A673 (cell line): ENCODE results near the gene WNT11. TPM values are rescaled to one million over a fixed set of nuclear protein-coding genes. Genes with fewer than 3 reads are reported as not detected.

Experiments used
- BruUV-seq: library from RNA; stranded (reverse); fragments of 400-500 nt; replicated peaks from 2 replicates; lab custom pipeline; 2021; lab: Mats Ljungman, UMichigan
- CTCF ChIA-PET: fragments of 300-600 bp; sonication (Branson Sonifier 250); formaldehyde crosslinking; loops from one replicate; lab custom pipeline; 2022; ENCODE audit warnings: antibody characterized with exemption; lab: Charles Lee
- POLR2A ChIA-PET: fragments of 300-600 bp; sonication (Branson Sonifier 250); formaldehyde crosslinking; loops from one replicate; lab custom pipeline; 2022; ENCODE audit warnings: antibody characterized with exemption; ENCODE audit not compliant: low non-redundant PET; lab: Charles Lee
- DNase-seq: peaks from one replicate; pipeline ENCODE4 v3.0.0-alpha.2; 2015; ENCODE audit warnings: low spot score
- H3K27ac ChIP-seq: fragments of 200-600 bp; sonication (generic); 2 replicates; pipeline ENCODE4 v1.5.1; 2016; ENCODE audit warnings: mixed run types, low read depth, mild to moderate bottlenecking, mixed read lengths, antibody characterized with exemption, low read length; ENCODE audit not compliant: poor library complexity, severe bottlenecking
- H3K27me3 ChIP-seq: fragments of 200-600 bp; sonication (generic); replicated peaks from 2 replicates; pipeline ENCODE4 v1.6.1; 2017; ENCODE audit warnings: mixed run types, low read depth, mild to moderate bottlenecking, mixed read lengths, antibody characterized with exemption, low read length; ENCODE audit not compliant: insufficient read depth, poor library complexity
- H3K36me3 ChIP-seq: fragments of 200-600 bp; sonication (generic); 2 replicates; pipeline ENCODE4 v1.6.1; 2016; ENCODE audit warnings: mixed run types, mild to moderate bottlenecking, mixed read lengths, antibody characterized with exemption, low read length; ENCODE audit not compliant: insufficient read depth, poor library complexity, severe bottlenecking
- H3K4me1 ChIP-seq: fragments of 200-600 bp; sonication (generic); 2 replicates; pipeline ENCODE4 v1.6.1; 2017; ENCODE audit warnings: mixed run types, mild to moderate bottlenecking, mixed read lengths, antibody characterized with exemption, low read length; ENCODE audit not compliant: insufficient read depth, poor library complexity, severe bottlenecking
- H3K4me3 ChIP-seq: fragments of 200-600 bp; sonication (generic); 2 replicates; pipeline ENCODE4 v1.5.1; 2016; ENCODE audit warnings: low read depth, mixed run types, mild to moderate bottlenecking, mixed read lengths, low read length; ENCODE audit not compliant: poor library complexity, severe bottlenecking
- H3K9me3 ChIP-seq: fragments of 200-600 bp; sonication (generic); 2 replicates; pipeline ENCODE4 v1.6.1; 2016; ENCODE audit warnings: mixed run types, low read depth, mild to moderate bottlenecking, mixed read lengths, antibody characterized with exemption, low read length; ENCODE audit not compliant: poor library complexity, severe bottlenecking
- EZH2 ChIP-seq: fragments of 200-600 bp; sonication (generic); IDR thresholded peaks from 2 replicates; pipeline ENCODE4 v1.6.1; 2017; ENCODE audit warnings: borderline replicate concordance, low read depth, mild to moderate bottlenecking, mixed read lengths, antibody characterized with exemption, low read length; ENCODE audit not compliant: poor library complexity, severe bottlenecking
- intact Hi-C: fragments of 100-400 bp; cut with micrococcal nuclease; formaldehyde crosslinking; loops from one replicate; pipeline ENCODE4 v1.10.0; 2022; ENCODE audit not compliant: unreplicated experiment
- total RNA-seq: library from RNA; stranded (reverse); gene quantifications from 2 replicates; pipeline ENCODE4 v1.2.3, GENCODE V29; 2021
- TF ChIP-seq, protein P1 (sequence below): fragments of 300-800, 200-600 bp; sonication (generic); conservative IDR thresholded peaks from 2 replicates; pipeline ENCODE4 v1.5.1; 2017; ENCODE audit warnings: low read depth, mild to moderate bottlenecking, antibody characterized with exemption, low read length, moderate library complexity, mixed read lengths

Gene WNT11
- total RNA-seq, 1 experiment from 2014 or later = 1.2 TPM

DNA sequence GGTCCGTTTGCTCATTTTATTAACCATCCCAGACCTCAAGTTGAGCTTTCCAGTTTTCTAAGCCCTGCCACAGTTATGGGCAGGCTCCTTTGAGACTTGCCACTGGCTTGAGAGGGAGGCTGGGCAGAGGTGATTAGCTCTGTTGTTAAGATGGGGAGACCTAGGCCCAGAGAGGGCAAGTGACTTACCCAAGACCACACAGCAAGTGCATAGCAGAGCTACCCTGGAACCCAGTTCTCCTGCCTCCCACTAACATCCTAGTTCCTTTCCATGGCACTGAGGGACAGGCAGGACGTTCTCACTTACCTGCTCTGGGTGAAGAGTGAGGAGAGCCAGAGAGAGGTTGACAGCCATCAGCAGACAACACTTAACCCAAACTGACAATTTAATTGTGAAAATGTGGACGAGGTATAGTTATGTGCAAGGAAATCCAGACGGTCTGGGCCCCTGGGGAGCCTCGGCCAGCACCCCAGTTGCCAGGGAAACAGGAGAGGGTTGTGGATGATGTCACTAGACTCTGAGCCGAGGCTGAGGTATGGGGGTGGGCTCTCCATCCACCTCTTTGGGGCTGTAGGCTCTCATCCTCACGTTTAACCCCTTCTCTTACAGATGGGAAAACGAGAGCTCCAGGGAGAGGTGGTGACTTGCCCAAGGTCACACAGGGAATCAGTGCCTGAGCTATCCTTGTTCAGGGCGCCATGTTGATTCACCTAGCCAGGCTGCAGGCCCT is 12.3 kb upstream of the WNT11 start:
- Histone ChIP-seq H3K27me3 (no peaks in the 10 kb centered on the region), H3K27ac (no peak overlapping the region), H3K36me3 (no peaks in the 10 kb centered on the region), H3K9me3 (no peaks in the 10 kb centered on the region), H3K4me3 (no peak overlapping the region), H3K4me1 (no peaks in the 10 kb centered on the region)
- ChIA-PET POLR2A (no interaction called here), CTCF (interaction anchor here (1.4 kb wide), 1 partner anchor 10 kb away, joined by 4 read pairs; no protein-coding TSS in a partner anchor)
- TF ChIP-seq EZH2 = no peak
- TF ChIP-seq, protein P1, sequence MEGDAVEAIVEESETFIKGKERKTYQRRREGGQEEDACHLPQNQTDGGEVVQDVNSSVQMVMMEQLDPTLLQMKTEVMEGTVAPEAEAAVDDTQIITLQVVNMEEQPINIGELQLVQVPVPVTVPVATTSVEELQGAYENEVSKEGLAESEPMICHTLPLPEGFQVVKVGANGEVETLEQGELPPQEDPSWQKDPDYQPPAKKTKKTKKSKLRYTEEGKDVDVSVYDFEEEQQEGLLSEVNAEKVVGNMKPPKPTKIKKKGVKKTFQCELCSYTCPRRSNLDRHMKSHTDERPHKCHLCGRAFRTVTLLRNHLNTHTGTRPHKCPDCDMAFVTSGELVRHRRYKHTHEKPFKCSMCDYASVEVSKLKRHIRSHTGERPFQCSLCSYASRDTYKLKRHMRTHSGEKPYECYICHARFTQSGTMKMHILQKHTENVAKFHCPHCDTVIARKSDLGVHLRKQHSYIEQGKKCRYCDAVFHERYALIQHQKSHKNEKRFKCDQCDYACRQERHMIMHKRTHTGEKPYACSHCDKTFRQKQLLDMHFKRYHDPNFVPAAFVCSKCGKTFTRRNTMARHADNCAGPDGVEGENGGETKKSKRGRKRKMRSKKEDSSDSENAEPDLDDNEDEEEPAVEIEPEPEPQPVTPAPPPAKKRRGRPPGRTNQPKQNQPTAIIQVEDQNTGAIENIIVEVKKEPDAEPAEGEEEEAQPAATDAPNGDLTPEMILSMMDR = no peak
- DNase-seq = no peak
- intact Hi-C loops = no loop called here
- no TSS peak for BruUV-seq

DNA sequence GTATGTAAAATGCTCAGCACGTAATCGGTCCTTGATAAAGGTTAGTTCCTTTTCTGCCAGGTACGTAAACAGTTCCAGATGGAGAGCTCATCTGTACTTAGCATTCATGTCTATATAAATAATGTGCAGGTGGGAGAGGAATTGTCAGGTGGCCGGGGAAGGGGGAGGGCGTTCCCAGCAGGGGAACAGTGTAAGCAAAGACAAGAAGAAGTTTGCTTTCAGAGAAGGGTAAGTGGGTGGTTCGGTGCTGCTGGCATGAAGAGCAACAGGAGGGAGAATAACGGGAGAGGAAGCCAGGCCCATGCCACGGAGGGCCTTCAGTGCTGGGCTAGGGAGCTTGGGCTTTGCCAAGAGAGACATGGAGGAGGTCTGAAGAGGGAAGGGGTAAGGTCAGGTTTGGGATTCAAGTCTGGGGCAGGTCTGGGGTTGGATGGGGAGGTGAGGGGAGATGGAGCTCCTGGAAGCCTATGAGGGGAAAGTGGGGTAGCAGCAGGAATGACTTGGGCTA is 11.4 kb upstream of the WNT11 start:
- no TSS peak for BruUV-seq
- H3K9me3 ChIP-seq = no peaks in the 10 kb centered on the region
- POLR2A ChIA-PET = no interaction called here

DNA sequence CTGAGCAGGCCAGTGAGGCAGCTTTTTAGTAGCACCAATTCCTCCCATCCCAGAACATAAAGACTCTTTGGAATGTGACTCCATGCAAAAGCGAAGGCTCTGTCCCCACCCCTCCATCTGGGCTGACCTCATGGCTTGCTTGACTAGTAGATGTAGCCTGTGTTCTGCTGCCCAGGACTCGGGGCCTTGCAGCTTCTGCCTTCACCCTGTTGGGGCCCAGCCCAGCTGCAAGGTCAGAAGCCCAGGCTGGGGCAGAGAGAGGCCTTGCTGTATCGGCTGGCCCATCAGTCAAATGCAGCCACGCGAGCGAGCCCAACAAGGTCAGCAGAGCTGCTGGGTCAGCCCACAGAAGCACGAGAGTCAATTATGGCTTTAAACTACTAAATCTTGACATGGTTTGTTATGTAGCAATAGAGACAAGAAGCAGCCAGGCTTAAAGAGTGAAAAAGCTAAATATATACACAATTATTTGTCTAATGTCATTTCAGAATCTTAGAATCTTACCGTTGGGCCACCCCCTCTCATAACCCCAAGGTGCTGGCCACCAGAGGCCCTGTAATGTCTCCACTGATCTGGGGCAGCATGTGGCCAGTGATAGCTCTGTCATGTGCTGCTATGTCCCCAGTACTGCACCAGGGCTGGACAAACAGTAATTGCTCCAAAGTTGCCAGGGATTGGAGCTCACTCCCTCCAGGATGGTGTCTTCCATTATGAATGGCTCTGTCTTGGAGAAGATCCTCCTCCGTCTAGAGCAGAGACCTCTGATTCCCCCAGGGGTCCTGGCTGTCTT is 10.4 kb upstream of the WNT11 start:
- H3K4me3 ChIP-seq = no peak overlapping the region
- no peak for DNase-seq
- intact Hi-C loops = no loop called here
- ChIA-PET CTCF (interaction anchor here (0.6 to 1.4 kb wide), 2 partner anchors 8 to 591 kb away, joined by 3 to 4 read pairs; no protein-coding TSS in a partner anchor), POLR2A (no interaction called here)
- BruUV-seq = no TSS peak
- H3K9me3 ChIP-seq = no peaks in the 10 kb centered on the region
- peaks cover 9% of the 10 kb centered on the region for H3K27me3 ChIP-seq
- no peak overlapping the region for H3K27ac ChIP-seq
- H3K36me3 ChIP-seq = no peaks in the 10 kb centered on the region
- no peaks in the 10 kb centered on the region for H3K4me1 ChIP-seq
- TF ChIP-seq, protein P1 = no peak
- TF ChIP-seq EZH2 = no peak

More for the DNA sequence above, 11.4 kb upstream of the WNT11 start:
- no peaks in the 10 kb centered on the region for H3K4me1 ChIP-seq
- no peaks in the 10 kb centered on the region for H3K27me3 ChIP-seq
- TF ChIP-seq EZH2 = no peak
- TF ChIP-seq, protein P1 = no peak
- no peak overlapping the region for H3K27ac ChIP-seq
- no peak for DNase-seq
- intact Hi-C loops = no loop called here
- H3K4me3 ChIP-seq = no peak overlapping the region
- no peaks in the 10 kb centered on the region for H3K36me3 ChIP-seq
- CTCF ChIA-PET = interaction anchor here (1.4 kb wide), 1 partner anchor 9 kb away, joined by 4 read pairs; no protein-coding TSS in a partner anchor
